GM12874 (cell line): ENCODE data around the gene MFSD6.
A peak's percentile ranks its signal among the peaks of the same experiment; 100 is the strongest.

ENCODE experiments used
- TF ChIP-seq, protein P1 (sequence below): IDR thresholded peaks from 2 replicates; pipeline ENCODE4 v1.5.1; 2011; ENCODE audit warnings: low read depth, mild to moderate bottlenecking, control low read depth, low read length, moderate library complexity; ENCODE audit not compliant: insufficient read depth

Gene MFSD6

DNA sequence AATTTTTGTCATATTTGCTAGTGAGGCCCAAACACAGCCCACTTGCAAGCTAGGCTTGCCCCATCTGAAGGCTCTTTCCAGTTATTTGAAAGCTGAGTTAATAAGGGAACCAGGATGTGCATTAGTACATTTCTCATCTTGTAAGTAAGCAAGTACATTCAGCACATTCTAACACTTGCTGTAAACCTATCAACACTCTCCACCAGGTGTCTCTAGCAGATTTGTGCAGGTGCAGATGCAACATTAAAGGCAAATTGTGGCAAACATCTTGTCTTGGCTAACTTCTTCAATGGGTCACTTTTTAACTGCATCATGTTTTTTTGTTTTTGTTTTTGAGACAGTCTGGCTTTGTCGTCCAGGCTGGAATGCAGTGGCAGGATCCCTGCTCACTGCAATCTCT lies 25.3 kb upstream of the MFSD6 start:
- TF ChIP-seq, protein P1, sequence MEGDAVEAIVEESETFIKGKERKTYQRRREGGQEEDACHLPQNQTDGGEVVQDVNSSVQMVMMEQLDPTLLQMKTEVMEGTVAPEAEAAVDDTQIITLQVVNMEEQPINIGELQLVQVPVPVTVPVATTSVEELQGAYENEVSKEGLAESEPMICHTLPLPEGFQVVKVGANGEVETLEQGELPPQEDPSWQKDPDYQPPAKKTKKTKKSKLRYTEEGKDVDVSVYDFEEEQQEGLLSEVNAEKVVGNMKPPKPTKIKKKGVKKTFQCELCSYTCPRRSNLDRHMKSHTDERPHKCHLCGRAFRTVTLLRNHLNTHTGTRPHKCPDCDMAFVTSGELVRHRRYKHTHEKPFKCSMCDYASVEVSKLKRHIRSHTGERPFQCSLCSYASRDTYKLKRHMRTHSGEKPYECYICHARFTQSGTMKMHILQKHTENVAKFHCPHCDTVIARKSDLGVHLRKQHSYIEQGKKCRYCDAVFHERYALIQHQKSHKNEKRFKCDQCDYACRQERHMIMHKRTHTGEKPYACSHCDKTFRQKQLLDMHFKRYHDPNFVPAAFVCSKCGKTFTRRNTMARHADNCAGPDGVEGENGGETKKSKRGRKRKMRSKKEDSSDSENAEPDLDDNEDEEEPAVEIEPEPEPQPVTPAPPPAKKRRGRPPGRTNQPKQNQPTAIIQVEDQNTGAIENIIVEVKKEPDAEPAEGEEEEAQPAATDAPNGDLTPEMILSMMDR: peak; percentile 50; the same call in 1 of the 2 replicates

DNA sequence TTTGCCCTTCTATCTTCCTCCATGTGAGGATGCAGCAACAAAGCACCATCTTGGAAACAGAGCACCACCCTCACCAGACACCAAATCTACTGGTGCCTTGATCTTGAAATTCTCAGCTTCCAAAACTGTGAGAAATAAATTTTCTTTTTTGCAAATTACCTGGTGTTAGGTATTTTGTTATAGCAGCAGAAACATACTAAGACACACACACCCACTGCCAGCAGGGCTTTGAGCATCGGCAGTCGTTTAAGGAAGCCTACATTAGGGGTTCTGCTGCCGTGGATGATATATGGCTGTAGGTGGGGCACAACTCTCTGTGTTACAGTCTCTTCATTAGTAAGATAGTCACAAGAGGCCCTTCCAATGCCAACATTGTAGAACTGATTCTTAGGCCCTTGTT lies 20.7 kb upstream of the MFSD6 start:
- TF ChIP-seq, protein P1: no peak

DNA sequence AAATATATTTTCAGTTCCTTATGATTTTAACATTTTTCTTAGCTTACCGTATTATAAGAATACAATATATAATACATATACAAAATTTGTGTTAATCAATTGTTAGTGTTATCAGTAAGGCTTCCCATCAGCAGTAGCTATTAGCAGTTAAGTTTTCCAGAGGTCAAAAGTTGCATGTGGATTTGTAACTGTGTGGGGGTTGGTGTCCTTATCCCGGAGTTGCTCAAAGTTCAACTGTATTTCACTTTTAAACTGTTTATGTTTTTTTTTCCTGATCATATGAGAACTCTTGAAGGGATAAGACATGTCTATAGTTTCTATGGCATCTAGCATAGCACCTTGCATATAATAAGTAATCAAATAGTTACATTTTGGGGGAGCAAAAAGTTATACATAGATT lies 11.9 kb upstream of the MFSD6 start:
- TF ChIP-seq, protein P1: no peak

DNA sequence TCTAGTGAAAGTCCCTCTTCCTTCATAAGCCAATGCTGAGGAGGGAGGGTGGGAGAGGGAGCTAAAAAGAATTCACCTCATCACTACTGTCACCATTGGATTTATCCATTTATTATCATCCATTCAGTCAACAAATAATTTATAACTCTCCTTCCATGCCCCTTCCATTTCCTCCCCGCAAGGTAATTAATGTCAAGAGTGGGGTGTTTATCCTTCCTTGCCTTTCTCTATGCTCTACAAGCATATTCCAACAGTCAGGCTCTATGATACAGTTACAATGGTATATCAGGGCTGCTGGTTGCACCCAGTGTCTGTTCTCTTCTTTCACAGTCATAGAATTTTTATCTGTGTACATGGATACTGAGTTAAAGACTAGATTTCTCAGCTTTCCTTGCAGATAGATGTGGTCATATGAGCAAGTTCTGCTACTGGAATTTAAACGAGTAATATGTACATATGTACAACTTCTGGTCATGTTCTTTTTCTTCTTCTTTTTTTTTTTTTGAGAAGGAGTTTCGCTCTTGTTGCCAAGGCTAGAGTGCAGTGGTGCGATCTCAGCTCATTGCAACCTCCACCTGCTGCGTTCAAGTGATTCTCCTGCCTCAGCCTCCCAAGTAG lies 5.1 kb upstream of the MFSD6 start:
- TF ChIP-seq, protein P1: no peak

DNA sequence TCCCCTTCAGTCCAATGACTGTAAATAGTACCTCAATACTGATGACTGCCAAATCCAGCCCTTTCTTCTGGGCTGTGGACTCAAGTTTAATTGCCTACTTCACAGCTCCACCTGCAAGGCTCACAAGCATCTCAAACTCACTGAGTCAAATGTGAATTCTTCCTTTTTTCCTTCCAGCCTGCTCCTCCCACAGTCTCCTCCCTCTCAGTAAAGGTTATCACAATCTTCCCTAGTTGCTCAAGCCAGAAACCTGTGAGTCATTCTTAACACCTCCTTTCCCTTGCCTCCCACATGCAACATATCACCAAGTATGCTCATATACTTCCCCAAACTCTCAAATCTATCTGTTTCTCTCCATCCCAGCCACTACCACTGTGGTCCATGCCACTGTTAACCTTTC lies 3.7 kb upstream of the MFSD6 start:
- TF ChIP-seq, protein P1: no peak

DNA sequence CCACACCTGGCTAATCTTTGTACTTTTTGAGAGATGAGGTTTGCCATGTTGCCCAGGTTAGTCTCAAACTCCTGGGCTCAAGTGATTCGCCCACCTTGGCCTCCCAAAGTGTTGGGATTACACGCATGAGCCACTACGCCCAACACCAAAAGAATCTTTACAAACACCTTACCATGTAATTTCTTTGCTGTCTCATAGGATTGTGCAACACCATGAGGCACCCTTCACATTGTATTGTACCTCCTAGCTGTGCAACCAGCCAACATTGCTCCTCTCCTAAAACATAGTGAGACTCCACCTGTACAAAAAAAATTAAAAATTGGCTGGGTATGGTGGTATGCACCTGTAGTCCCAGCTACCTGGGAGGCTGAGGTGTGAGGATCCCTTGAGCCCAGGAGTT lies 3.1 kb upstream of the MFSD6 start:
- TF ChIP-seq, protein P1: no peak

DNA sequence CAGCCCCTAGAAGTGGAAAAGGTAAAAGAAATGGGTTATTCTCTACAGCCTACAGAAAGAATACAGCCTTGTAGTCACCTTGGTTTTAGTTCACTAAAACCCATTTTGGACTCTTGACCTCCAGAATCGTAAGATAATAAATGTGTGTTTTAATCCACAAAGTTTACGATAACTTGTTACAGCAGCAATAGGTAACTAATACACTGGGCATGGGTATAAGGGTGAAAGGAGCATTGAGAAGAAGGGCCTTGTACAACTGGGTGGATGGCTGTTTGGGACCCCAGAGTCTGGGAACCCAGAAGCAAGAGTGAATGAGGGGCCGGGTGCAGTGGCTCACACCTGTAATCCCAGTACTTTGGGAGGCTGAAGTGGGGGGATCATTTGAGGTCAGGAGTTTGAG lies 2.2 kb upstream of the MFSD6 start:
- TF ChIP-seq, protein P1: no peak
